ENCODE data around the gene GDF7. TPM values are rescaled to one million over a fixed set of nuclear protein-coding genes. Genes with fewer than 3 reads are reported as not detected.

GDF7 gene
- total and polyA plus RNA-seq, 2 of the 4 experiments (the other 2 are of a cell fraction), result under 0.01 to 0.02 TPM

DNA sequence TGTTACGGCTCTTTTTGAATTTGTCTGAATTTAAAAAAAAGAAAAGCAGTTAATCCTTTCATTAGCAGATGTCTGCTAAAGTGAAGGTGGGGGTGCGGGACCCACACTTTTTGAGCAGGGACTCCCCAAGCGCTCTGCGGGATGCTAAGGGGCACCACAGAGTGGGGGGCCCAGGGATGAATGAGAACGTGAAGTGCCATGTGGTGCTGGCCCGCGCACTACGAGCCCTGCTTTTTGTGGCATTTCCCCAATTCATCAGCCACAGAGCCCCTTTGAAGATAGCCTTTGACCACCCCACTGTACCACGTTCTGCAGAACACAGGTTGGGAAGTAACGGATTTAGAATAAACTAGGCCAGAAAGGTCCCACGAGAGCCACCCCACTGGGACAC, 44.7 kb upstream of the GDF7 start:
- Histone ChIP-seq H4K5ac (ENCODE audit: low read depth, low read length) (no peak overlapping the region), H3K36me3 (ENCODE audit: control insufficient read depth, insufficient read depth, low read length) (peaks cover 35% of the 10 kb centered on the region), H3K9me3 (ENCODE audit: control insufficient read depth, insufficient read depth, low read length) (no peaks in the 10 kb centered on the region), H3K23ac (ENCODE audit: low read depth, low read length) (no peak overlapping the region), H3K27ac (ENCODE audit: insufficient read depth, low read length) (no peak overlapping the region), H2BK120ac (ENCODE audit: low read depth, low read length) (no peak overlapping the region), H3K4me1 (ENCODE audit: control insufficient read depth, insufficient read depth, low read length) (peaks cover 14% of the 10 kb centered on the region), H4K8ac (ENCODE audit: low read depth in 2 of 2, low read length in 2 of 2) (no peak overlapping the region), H3K14ac (replicated peaks; ENCODE audit: low read depth, low read length) (no peak overlapping the region), H3K56ac (ENCODE audit: extremely low read depth, insufficient read depth, low read length) (no peak overlapping the region), H3K27me3 (ENCODE audit: control insufficient read depth, insufficient read depth, low read length) (no peaks in the 10 kb centered on the region), H3K4me2 (ENCODE audit: low read depth, low read length) (no peak overlapping the region), H3K9me1 (ENCODE audit: insufficient read depth, low read length) (peaks cover 16% of the 10 kb centered on the region), H2AK5ac (ENCODE audit: low read depth, low read length) (no peak overlapping the region), H2AFZ (replicated peaks; ENCODE audit: low read length, poor library complexity) (no peak overlapping the region), H2BK5ac (ENCODE audit: low read depth, low read length, poor library complexity, severe bottlenecking) (no peak overlapping the region), H3K4ac (ENCODE audit: low read depth, low read length) (no peak overlapping the region), H3K18ac (ENCODE audit: low read depth, low read length) (no peak overlapping the region), H2BK20ac (ENCODE audit: low read depth, low read length) (no peak overlapping the region), H2AK9ac (replicated peaks; ENCODE audit: low read depth, low read length, poor library complexity) (no peak overlapping the region), H3K4me3 (ENCODE audit: insufficient read depth, low read depth, low read length) (no peak overlapping the region), H3K9ac (ENCODE audit: low read depth, low read length) (no peak overlapping the region), H3K79me1 (ENCODE audit: low read depth in 1 of 2, low read length in 2 of 2) (peaks cover 0 to 10% of the 10 kb centered on the region in 2 experiments; a peak in 1 of 4 replicates), H2BK15ac (ENCODE audit: low read depth, low read length) (no peak overlapping the region), H4K91ac (ENCODE audit: insufficient read depth, low read depth, low read length) (no peak overlapping the region), H4K20me1 (ENCODE audit: insufficient read depth, low read length) (no peaks in the 10 kb centered on the region)
- no peak for DNase-seq
- dilution Hi-C loops (cut with HindIII; ENCODE audit: low sequenced_read_pairs, unreplicated experiment) (no loop called here), in situ Hi-C loops (cut with MboI; ENCODE audit: low sequenced_read_pairs) (no loop called here), intact Hi-C loops (cut with micrococcal nuclease) (no loop called here)
- no CpG with 5 or more reads among the region's 11 CpGs for WGBS, 2 experiments (ENCODE audit: extremely low coverage in 2 of 2, insufficient read length in 1 of 2)
- CTCF ChIA-PET, result no interaction called here
- TF ChIP-seq MXI1 (IDR thresholded peaks at IDR 0.05; ENCODE audit: borderline replicate concordance, low read depth, low read length) (no peak), CEBPB (IDR thresholded peaks at IDR 0.05; ENCODE audit: low read depth, low read length) (no peak), NFE2L2 (IDR thresholded peaks at IDR 0.05; ENCODE audit: low read depth, low read length) (no peak), POLR2A (IDR thresholded peaks at IDR 0.05; ENCODE audit: low read depth, low read length) (no peak), CHD1 (IDR thresholded peaks at IDR 0.05; ENCODE audit: low read depth, low read length) (no peak), MAFK (IDR thresholded peaks at IDR 0.05; ENCODE audit: low read depth, low read length) (no peak), RCOR1 (IDR thresholded peaks at IDR 0.05; ENCODE audit: insufficient replicate concordance, low read length) (no peak), RFX5 (IDR thresholded peaks at IDR 0.05; ENCODE audit: low read depth, low read length) (no peak)
- TF ChIP-seq, protein P1, sequence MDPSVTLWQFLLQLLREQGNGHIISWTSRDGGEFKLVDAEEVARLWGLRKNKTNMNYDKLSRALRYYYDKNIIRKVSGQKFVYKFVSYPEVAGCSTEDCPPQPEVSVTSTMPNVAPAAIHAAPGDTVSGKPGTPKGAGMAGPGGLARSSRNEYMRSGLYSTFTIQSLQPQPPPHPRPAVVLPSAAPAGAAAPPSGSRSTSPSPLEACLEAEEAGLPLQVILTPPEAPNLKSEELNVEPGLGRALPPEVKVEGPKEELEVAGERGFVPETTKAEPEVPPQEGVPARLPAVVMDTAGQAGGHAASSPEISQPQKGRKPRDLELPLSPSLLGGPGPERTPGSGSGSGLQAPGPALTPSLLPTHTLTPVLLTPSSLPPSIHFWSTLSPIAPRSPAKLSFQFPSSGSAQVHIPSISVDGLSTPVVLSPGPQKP (IDR thresholded peaks at IDR 0.05; ENCODE audit: borderline replicate concordance, low read depth, low read length), result no peak
- TF ChIP-seq, protein P2, sequence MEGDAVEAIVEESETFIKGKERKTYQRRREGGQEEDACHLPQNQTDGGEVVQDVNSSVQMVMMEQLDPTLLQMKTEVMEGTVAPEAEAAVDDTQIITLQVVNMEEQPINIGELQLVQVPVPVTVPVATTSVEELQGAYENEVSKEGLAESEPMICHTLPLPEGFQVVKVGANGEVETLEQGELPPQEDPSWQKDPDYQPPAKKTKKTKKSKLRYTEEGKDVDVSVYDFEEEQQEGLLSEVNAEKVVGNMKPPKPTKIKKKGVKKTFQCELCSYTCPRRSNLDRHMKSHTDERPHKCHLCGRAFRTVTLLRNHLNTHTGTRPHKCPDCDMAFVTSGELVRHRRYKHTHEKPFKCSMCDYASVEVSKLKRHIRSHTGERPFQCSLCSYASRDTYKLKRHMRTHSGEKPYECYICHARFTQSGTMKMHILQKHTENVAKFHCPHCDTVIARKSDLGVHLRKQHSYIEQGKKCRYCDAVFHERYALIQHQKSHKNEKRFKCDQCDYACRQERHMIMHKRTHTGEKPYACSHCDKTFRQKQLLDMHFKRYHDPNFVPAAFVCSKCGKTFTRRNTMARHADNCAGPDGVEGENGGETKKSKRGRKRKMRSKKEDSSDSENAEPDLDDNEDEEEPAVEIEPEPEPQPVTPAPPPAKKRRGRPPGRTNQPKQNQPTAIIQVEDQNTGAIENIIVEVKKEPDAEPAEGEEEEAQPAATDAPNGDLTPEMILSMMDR (conservative IDR thresholded peaks at IDR 0.05; ENCODE audit: low read depth, low read length), result no peak
- BruUV-seq (replicated peaks), result no TSS peak
- ATAC-seq (ENCODE audit: low read depth), result no peak
- POLR2A ChIA-PET (ENCODE audit: unreplicated experiment), result no interaction called here

Data from IMR-90 (cell line).